Stimulated activated CD4-positive, alpha-beta T cell treated with anti-CD3 and anti-CD28 coated beads, Interleukin-4, amount 100 ng/mL, for 24 hours (primary cell): ENCODE measurements around the gene AGAP1.

Source experiments
- DNase-seq: peaks from one replicate; pipeline ENCODE4 v3.0.0-alpha.2; 2020

The AGAP1 gene

DNA sequence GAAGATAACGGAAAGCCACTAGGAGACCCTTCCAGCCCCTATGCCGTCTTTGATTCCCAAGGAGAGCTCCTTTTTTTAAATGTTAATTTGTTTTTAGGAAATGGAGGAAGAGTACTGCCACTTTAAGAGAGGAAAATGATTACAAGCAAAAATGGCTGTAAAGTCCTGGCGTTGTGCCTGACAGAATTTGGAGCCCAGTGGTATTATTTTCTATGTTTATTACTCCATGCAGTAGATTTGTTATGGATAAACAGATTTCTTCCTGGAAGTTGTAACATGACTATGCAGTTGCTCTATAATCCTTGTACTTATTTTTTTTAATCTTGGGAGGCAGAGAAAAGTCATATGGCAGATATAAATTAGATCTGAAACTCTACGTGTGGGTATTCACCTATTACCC, 533.0 kb downstream of the AGAP1 start:
- DNase-seq, result no peak

GRCh38 chr2:236028066-236028465, 534.2 kb downstream of the AGAP1 start:
- DNase-seq, result no peak

DNA sequence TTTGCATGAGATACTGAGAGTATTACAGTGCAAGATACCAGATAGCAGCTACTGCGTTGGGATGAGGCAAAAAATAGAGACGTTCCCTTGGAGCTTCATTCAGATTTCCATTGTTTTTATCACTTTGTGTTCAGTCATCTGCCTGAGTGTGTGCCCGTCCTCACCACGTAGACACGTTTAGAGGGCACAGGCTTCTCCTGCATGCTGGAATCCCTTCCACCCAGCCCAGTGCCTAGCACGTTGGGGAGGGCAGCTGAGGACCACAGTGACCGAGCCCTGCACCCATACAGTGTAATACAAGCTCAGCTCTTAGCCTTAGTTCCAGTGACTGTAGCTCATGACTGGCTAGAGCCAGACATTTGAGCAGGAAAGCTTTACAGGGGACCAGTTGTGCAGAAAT, 539.6 kb downstream of the AGAP1 start:
- DNase-seq, result no peak

- DNase-seq, result no peak
These were observed 541.1 kb downstream of the AGAP1 start for GRCh38 chr2:236034974-236035373.

GRCh38 chr2:236036045-236036444, 542.2 kb downstream of the AGAP1 start:
- DNase-seq, result no peak

GRCh38 chr2:236038096-236038495, 544.3 kb downstream of the AGAP1 start:
- DNase-seq, result no peak

DNA sequence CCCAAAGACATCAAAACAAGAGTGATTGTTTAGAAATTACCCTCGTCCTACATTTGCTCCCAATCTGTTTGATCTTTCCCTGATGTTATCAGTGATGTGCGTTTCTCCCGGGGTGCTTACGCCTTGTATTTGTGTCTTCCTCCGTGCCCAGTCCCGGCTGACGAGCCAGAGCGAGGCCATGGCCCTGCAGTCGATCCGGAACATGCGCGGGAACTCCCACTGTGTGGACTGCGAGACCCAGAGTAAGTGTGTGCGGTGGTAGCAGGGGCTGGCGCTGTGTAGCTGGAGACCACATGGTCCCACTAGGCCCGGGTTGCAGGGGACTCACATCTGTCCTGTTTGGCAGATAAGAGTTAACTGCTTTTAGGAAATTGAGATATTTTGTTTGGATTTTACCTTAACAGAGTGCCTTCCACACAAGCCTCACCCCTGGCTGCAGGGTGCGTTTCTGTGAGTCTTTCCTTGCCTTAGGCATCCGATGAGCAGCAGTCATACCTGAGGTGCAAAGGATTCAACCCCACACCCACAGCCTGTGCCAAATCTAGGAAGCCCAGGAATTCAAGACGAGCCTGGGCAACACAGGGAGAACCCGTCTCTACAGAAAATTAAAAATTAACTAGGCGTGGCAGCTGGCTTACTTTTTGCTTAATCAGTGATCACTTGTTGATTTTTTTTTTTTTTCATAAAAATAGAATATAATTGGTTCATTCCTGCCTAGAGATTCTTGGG, 546.9 kb downstream of the AGAP1 start:
- no peak for DNase-seq

DNA sequence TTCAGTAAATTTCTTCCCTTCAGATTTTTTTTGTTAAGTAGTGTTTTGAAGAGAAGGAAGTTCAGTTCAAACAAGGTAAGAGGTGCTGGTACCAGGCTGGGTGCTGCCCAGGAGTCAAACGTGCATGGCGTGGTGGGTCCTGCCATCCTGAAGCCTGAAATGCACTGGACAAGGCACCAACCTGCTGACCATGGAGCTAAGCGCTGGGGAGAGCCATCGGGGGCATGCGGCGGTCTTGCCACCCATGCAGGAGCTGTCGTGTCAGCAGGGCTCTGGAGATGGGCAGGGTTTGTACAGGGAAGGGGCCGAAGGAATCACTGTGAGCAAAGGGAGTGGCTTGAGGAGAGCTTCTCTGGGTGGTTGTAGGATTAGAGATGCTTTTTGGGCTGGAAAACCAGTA, 547.8 kb downstream of the AGAP1 start:
- no peak for DNase-seq

DNA sequence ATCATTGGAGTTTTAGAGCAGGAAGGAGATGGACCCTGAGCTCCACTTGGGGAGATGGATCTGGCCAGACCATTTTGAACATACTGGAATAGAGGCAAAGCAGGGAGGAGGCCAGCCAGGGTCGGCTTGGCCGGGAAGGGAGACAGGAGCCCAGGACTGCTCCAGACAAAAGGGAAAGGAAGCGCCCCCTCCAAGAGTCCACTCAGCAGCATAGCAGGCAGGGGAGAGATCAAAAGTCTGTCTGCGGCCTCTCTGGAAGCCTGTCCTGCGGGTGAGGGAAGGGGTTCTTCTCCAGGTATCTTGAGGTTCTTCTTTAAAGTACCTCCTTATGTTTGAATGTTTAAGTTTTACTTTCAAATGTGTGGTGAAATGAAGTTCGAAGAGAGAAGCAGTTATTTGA, 548.2 kb downstream of the AGAP1 start:
- no peak for DNase-seq

- DNase-seq, result no peak
These were observed 550.3 kb downstream of the AGAP1 start for GRCh38 chr2:236044191-236044590.

GRCh38 chr2:236045251-236046235, 551.7 kb downstream of the AGAP1 start:
- DNase-seq, result no peak

GRCh38 chr2:236046715-236047114, 552.9 kb downstream of the AGAP1 start:
- no peak for DNase-seq

GRCh38 chr2:236047176-236047575, 553.3 kb downstream of the AGAP1 start:
- DNase-seq, result no peak

GRCh38 chr2:236047886-236048540, 554.2 kb downstream of the AGAP1 start:
- no peak for DNase-seq

- peak; percentile 7 for DNase-seq
These were observed 556.1 kb downstream of the AGAP1 start for GRCh38 chr2:236049981-236050380.

- no peak for DNase-seq
These were observed 557.5 kb downstream of the AGAP1 start for GRCh38 chr2:236051351-236051750.

DNA sequence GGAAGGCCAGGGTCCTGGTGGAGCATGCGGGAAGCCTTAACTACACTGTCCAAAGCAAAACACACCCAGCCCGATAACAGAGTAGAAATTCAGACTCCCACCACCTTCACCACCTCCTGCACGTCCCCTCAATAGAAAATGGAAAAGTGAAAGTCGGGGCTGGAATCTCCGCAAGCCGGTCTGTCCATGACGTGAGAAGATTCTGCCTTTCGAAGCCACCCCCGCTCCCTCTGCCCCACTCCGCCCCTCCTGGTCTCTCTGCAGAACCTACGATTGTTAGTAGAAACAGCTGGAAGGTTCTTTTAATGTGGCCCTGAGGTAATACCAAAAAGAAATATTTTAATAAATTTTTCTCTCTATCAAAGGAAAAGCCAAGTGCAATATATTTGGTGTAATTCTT, 558.0 kb downstream of the AGAP1 start:
- no peak for DNase-seq

DNA sequence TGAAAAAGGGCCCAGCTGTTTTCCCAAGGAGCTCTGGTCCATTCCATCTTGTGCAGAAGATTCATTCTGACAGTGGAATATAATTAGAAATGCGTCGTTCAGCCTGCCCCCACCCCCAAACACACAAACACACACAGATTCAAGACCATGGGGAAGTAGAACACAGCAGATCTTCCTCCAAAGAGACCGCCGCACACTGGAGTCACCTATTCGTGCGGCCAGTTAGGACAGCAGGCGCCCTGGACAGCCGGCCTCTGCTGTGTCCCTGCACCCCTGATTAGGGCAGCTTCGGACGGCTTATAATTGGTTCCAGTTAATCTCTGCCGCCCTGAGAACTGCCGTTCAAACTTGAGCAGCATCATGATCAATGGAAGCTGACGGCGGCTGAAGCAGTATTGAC, 558.4 kb downstream of the AGAP1 start:
- DNase-seq, result no peak

- DNase-seq, result no peak
These were observed 559.3 kb downstream of the AGAP1 start for GRCh38 chr2:236052926-236053821.

DNA sequence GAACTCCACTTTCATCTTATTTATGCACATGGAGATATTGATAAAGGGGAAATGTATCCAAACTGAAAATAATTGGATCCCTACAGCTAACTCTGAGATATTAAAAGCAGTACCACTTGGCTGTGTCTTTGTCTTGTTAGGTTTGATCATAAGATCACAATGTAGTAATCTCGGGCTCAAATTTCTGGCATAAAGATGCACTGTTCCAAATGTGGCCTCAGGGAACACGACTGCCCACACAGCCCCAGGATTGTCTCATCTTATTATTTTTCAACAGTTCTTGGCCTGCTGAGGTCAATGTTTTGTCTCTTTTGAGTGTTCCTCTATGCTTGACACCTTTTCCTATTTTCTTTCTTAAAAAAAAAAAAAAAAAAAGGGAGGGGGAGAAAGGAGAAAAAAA, 560.3 kb downstream of the AGAP1 start:
- DNase-seq, result no peak

- DNase-seq, result no peak
These were observed 560.9 kb downstream of the AGAP1 start for GRCh38 chr2:236054621-236055305.

DNA sequence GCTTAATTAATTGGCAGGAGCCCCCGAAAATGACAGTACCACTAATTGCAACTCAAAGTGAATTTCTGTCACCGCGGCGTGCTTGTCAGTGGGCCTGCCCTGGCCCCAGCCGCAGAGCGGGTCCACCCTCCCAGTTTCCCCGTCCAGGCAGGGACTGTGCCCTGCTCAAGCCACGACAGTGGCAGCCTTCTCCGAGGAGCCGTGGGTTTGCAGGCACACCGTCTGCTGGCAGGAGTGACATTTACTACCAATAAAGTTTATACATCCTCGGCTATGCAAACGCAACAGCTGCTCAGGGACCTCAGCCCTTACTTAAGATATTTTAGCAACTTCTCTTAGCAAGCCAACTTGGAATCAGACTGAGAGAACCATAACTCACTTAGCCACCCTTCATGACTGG, 561.6 kb downstream of the AGAP1 start:
- DNase-seq, result no peak
